ENCODE results near the gene TBPL1. TPM values are rescaled to one million over a fixed set of nuclear protein-coding genes. Genes with fewer than 3 reads are reported as not detected.

TBPL1 gene
- polyA plus RNA-seq, 1 donor (not counting 4 experiments of a cell fraction or from before 2014, with no cell fraction given) = 39.1 TPM

- Histone ChIP-seq H3K9me1 (ENCODE audit: control insufficient read depth, extremely low read depth, insufficient read depth, low read length) (no peaks in the 10 kb centered on the region), H3K4me1 (ENCODE audit: control insufficient read depth, extremely low read depth, insufficient read depth, low read length) (peaks cover 5% of the 10 kb centered on the region), H3K36me3 (ENCODE audit: control insufficient read depth in 2 of 2, extremely low read depth in 1 of 2, insufficient read depth in 2 of 2, low read length in 2 of 2) (no peaks in the 10 kb centered on the region), H3K4me2 (ENCODE audit: control insufficient read depth, extremely low read depth, insufficient read depth, low read depth, low read length) (no peak overlapping the region), H3K79me2 (ENCODE audit: control insufficient read depth, insufficient read depth, low read length) (no peaks in the 10 kb centered on the region), H3K9me3 (ENCODE audit: control insufficient read depth, low read depth, low read length) (no peaks in the 10 kb centered on the region), H3K9ac (ENCODE audit: control insufficient read depth, extremely low read depth, insufficient read depth, low read length) (no peak overlapping the region), H3K27ac (ENCODE audit: control insufficient read depth, insufficient read depth, low read length) (no peak overlapping the region), H4K20me1 (ENCODE audit: control insufficient read depth, extremely low read depth, insufficient read depth, low read length) (no peaks in the 10 kb centered on the region), H3K27me3 (ENCODE audit: control insufficient read depth, extremely low read depth, insufficient read depth, low read length) (no peaks in the 10 kb centered on the region), H2AFZ (ENCODE audit: control insufficient read depth, low read length) (no peak overlapping the region), H3K4me3 (ENCODE audit: control insufficient read depth in 2 of 3, extremely low read depth in 1 of 3, insufficient read depth in 2 of 3, low read depth in 1 of 3, low read length in 3 of 3) (no peak overlapping the region)
- FAIRE-seq (no peak), DNase-seq (ENCODE audit: low read depth, low spot score) (no peak)
- dilution Hi-C loops (cut with MboI; ENCODE audit: extremely low pct_ligation_motif_present, low sequenced_read_pairs) = no loop called here
- TF ChIP-seq EZH2 (IDR thresholded peaks at IDR 0.05; ENCODE audit: low read length) (no peak), CTCF (optimal IDR thresholded peaks at IDR 0.05 in 1 of 3, IDR thresholded peaks at IDR 0.05 in 1 of 3, conservative IDR thresholded peaks at IDR 0.05 in 1 of 3; ENCODE audit: extremely low read depth in 1 of 3, insufficient read depth in 2 of 3, low read length in 3 of 3) (no peak)
Observed at GRCh38 chr6:133995296-133995695, 42.3 kb downstream of the TBPL1 start.

- Histone ChIP-seq H3K79me2 (ENCODE audit: control insufficient read depth, insufficient read depth, low read length) (no peaks in the 10 kb centered on the region), H3K4me2 (ENCODE audit: control insufficient read depth, extremely low read depth, insufficient read depth, low read depth, low read length) (no peak overlapping the region), H3K4me1 (ENCODE audit: control insufficient read depth, extremely low read depth, insufficient read depth, low read length) (peaks cover 8% of the 10 kb centered on the region), H3K9ac (ENCODE audit: control insufficient read depth, extremely low read depth, insufficient read depth, low read length) (no peak overlapping the region), H3K27me3 (ENCODE audit: control insufficient read depth, extremely low read depth, insufficient read depth, low read length) (no peaks in the 10 kb centered on the region), H3K27ac (ENCODE audit: control insufficient read depth, insufficient read depth, low read length) (no peak overlapping the region), H3K36me3 (ENCODE audit: control insufficient read depth in 2 of 2, extremely low read depth in 1 of 2, insufficient read depth in 2 of 2, low read length in 2 of 2) (no peaks in the 10 kb centered on the region), H2AFZ (ENCODE audit: control insufficient read depth, low read length) (no peak overlapping the region), H4K20me1 (ENCODE audit: control insufficient read depth, extremely low read depth, insufficient read depth, low read length) (no peaks in the 10 kb centered on the region), H3K9me1 (ENCODE audit: control insufficient read depth, extremely low read depth, insufficient read depth, low read length) (no peaks in the 10 kb centered on the region), H3K4me3 (ENCODE audit: control insufficient read depth in 2 of 3, extremely low read depth in 1 of 3, insufficient read depth in 2 of 3, low read depth in 1 of 3, low read length in 3 of 3) (no peak overlapping the region), H3K9me3 (ENCODE audit: control insufficient read depth, low read depth, low read length) (no peaks in the 10 kb centered on the region)
- FAIRE-seq (no peak), DNase-seq (ENCODE audit: low read depth, low spot score) (no peak)
- TF ChIP-seq EZH2 (IDR thresholded peaks at IDR 0.05; ENCODE audit: low read length) (no peak), CTCF (optimal IDR thresholded peaks at IDR 0.05 in 1 of 3, IDR thresholded peaks at IDR 0.05 in 1 of 3, conservative IDR thresholded peaks at IDR 0.05 in 1 of 3; ENCODE audit: extremely low read depth in 1 of 3, insufficient read depth in 2 of 3, low read length in 3 of 3) (no peak)
- dilution Hi-C loops (cut with MboI; ENCODE audit: extremely low pct_ligation_motif_present, low sequenced_read_pairs) = no loop called here
Observed at GRCh38 chr6:133995758-133996157, 42.7 kb downstream of the TBPL1 start.
